Right lobe of liver (tissue), 6 donors: ENCODE data around the gene WDR1. TPM values are rescaled to one million over a fixed set of nuclear protein-coding genes. Genes with fewer than 3 reads are reported as not detected.

Source experiments
- ATAC-seq, 4 donors: fragments of 200-7000 bp; cut with Tn5 transposase; one replicate each; pipeline ENCODE4 v1.9.1; 2020; ENCODE audit warnings: mild to moderate bottlenecking in 4 of 4, moderate library complexity in 4 of 4
- DNase-seq, 3 donors: peaks; one replicate each; pipeline ENCODE4 v3.0.0-alpha.2; 2020
- H3K27ac ChIP-seq, 3 donors: fragments of 200-600 bp; one replicate each; pipeline ENCODE4 v1.8.0; 2022
- H3K27me3 ChIP-seq, 2 donors: fragments of 200-600 bp; one replicate each; pipeline ENCODE4 v1.8.0; 2022
- H3K36me3 ChIP-seq, 4 donors: fragments of 200-600 bp; sonication (generic) in 1 of 4; one replicate each; pipeline versions ENCODE4 v1.5.1 to v1.8.0; 2017 to 2022; ENCODE audit warnings: control low read depth in 1 of 4
- H3K4me1 ChIP-seq, 4 donors: fragments of 200-600 bp; sonication (generic) in 1 of 4; one replicate each; pipeline versions ENCODE4 v1.5.1 to v1.8.0; 2017 to 2022; ENCODE audit warnings: control low read depth in 1 of 4
- H3K4me3 ChIP-seq, 3 donors: fragments of 200-600 bp; one replicate each; pipeline ENCODE4 v1.8.0; 2022
- H3K9me3 ChIP-seq, 4 donors: fragments of 200-600 bp; sonication (generic) in 1 of 4; one replicate each; pipeline versions ENCODE4 v1.5.1 to v1.8.0; 2017 to 2022; ENCODE audit warnings: control low read depth in 1 of 4
- CTCF ChIP-seq, 4 donors: fragments of 200-600 bp in 3 of 4; fragments of 450-650 bp in 1 of 4; IDR thresholded peaks; one replicate each; pipeline versions ENCODE4 v1.5.1 to v1.8.0; 2016 to 2022; ENCODE audit warnings: antibody characterized with exemption in 4 of 4, mild to moderate bottlenecking in 2 of 4
- POLR2A ChIP-seq: fragments of 450-650 bp; IDR thresholded peaks from one replicate; pipeline ENCODE4 v1.6.1; 2017; ENCODE audit warnings: antibody characterized with exemption, mild to moderate bottlenecking
- WGBS: methylation state at CpG from one replicate; pipeline ENCODE4 v1.1.6; 2018; ENCODE audit warnings: low coverage, low lambda C conversion rate; ENCODE audit not compliant: insufficient coverage; ENCODE audit errors: missing lambda C conversion rate; 5-methylcytosine and 5-hydroxymethylcytosine counted together
- intact Hi-C, 2 donors: fragments of 100-400 bp; cut with DNase I; formaldehyde crosslinking; loops; one replicate each; pipeline versions ENCODE4 v1.11.2 to v1.14.1; 2022
- total RNA-seq, 6 experiments: library from RNA; depleted of rRNA in 2 of 6; stranded (reverse); fragments of >200 nt in 2 of 6; fragmentation: NEBNext Ultra II Directional in 3 of 6; extraction: Animal tissue kit (Norgen Biotek cat#: 25700) in 3 of 6; gene quantifications; one replicate each; pipeline versions ENCODE4 v1.1.0 to v1.2.4, GENCODE V29; 2016 to 2023
- donor health status: DM: no; HTN: yes; CAD: no.
- donor health status: DM: no; HTN: no; CAD: no.
- donor health status: DM: no; HTN: no; CAD: no.
- donor health status: DM: no; HTN: yes; CAD: no.
- donor health status: DM: no; HTN: yes; CAD: no.

The WDR1 gene
- total RNA-seq, 6 experiments from 2014 or later = 65.1 to 149 (median 76.4) TPM

GRCh38 chr4:10083331-10083771 lies 33.2 kb downstream of the WDR1 start:
- Histone ChIP-seq H3K36me3 (peaks cover 20 to 95% (median 52%) of the 10 kb centered on the region in 4 donors), H3K4me1 (peaks cover 0 to 10% (median 0%) of the 10 kb centered on the region in 4 donors), H3K27me3 (no peaks in the 10 kb centered on the region), H3K9me3 (no peaks in the 10 kb centered on the region), H3K4me3 (no peak overlapping the region), H3K27ac (no peak overlapping the region)
- intact Hi-C loops = no loop called here
- DNase-seq (peak in 1 of 3 donors; percentile 24), ATAC-seq (no peak)
- WGBS = 79% methylated on average over 5 of the region's 12 CpGs
- no peak for TF ChIP-seq CTCF (IDR thresholded peaks at IDR 0.05)
- TF ChIP-seq POLR2A = no peak

GRCh38 chr4:10082459-10083272 lies 33.9 kb downstream of the WDR1 start:
- H3K27me3 ChIP-seq = no peaks in the 10 kb centered on the region
- no peak overlapping the region for H3K27ac ChIP-seq
- intact Hi-C loops = no loop called here
- ATAC-seq = no peak
- peak in 2 of 3 donors; percentile 34 to 35 for DNase-seq
- TF ChIP-seq POLR2A = no peak
- no peak for TF ChIP-seq CTCF (IDR thresholded peaks at IDR 0.05)
- no peak overlapping the region for H3K4me3 ChIP-seq
- peaks cover 15 to 95% (median 49%) of the 10 kb centered on the region in 4 donors for H3K36me3 ChIP-seq
- 93% methylated on average over 5 of the region's 20 CpGs for WGBS
- H3K9me3 ChIP-seq = no peaks in the 10 kb centered on the region
- H3K4me1 ChIP-seq = peaks cover 0 to 10% (median 0%) of the 10 kb centered on the region in 4 donors

GRCh38 chr4:10082047-10082446 lies 34.6 kb downstream of the WDR1 start:
- intact Hi-C loops = no loop called here
- Histone ChIP-seq H3K9me3 (no peaks in the 10 kb centered on the region), H3K27ac (no peak overlapping the region), H3K4me3 (no peak overlapping the region), H3K27me3 (no peaks in the 10 kb centered on the region), H3K4me1 (peaks cover 0 to 10% (median 0%) of the 10 kb centered on the region in 4 donors), H3K36me3 (peaks cover 14 to 95% (median 49%) of the 10 kb centered on the region in 4 donors)
- ATAC-seq (no peak), DNase-seq (peak in 2 of 3 donors; percentile 30 to 37)
- TF ChIP-seq CTCF (IDR thresholded peaks at IDR 0.05) (no peak), POLR2A (no peak)
- 83% methylated on average over 2 of the region's 8 CpGs for WGBS

GRCh38 chr4:10081218-10081606 lies 35.4 kb downstream of the WDR1 start:
- no peaks in the 10 kb centered on the region for H3K9me3 ChIP-seq
- WGBS = 85% methylated on average over 3 of the region's 12 CpGs
- peak in 1 of 3 donors; percentile 42 for DNase-seq
- intact Hi-C loops = no loop called here
- H3K4me1 ChIP-seq = peaks cover 0 to 10% (median 0%) of the 10 kb centered on the region in 4 donors
- no peak overlapping the region for H3K27ac ChIP-seq
- peaks cover 8 to 95% (median 49%) of the 10 kb centered on the region in 4 donors for H3K36me3 ChIP-seq
- no peak overlapping the region for H3K4me3 ChIP-seq
- no peak for TF ChIP-seq POLR2A
- no peak for TF ChIP-seq CTCF (IDR thresholded peaks at IDR 0.05)
- H3K27me3 ChIP-seq = no peaks in the 10 kb centered on the region
- no peak for ATAC-seq
